GM18858 (cell line): ENCODE results near the gene KLF6.
"Not testable (repeated sequence)": the region's sequence is repeated elsewhere in the genome, so short reads cannot be mapped to it uniquely, and the experiment has no call there.

Source experiments
- ATAC-seq: cut with Tn5 transposase; IDR thresholded peaks from one replicate; pipeline ENCODE4 v1.9.1; 2021; ENCODE audit not compliant: unreplicated experiment

The KLF6 gene

DNA sequence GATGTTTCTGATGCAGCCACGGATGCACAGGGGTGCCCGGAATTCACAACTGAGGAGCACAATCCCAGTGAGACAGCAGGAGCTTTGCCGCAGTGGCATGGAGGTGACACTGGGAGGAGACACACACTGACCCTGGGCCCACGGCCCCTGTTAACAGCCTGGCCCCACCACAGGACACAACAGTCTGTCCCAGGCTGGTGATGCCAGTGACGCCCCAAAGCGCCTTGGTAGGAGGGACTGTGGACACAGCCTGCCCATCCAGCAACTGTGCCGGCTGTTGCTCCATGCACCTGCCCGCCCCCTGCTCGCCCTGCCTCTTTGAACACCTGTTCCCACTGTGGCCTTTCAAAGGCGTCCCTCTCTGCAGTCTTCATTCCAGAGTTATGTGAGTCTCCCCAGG, 49.8 kb downstream of the KLF6 start:
- ATAC-seq: no peak

DNA sequence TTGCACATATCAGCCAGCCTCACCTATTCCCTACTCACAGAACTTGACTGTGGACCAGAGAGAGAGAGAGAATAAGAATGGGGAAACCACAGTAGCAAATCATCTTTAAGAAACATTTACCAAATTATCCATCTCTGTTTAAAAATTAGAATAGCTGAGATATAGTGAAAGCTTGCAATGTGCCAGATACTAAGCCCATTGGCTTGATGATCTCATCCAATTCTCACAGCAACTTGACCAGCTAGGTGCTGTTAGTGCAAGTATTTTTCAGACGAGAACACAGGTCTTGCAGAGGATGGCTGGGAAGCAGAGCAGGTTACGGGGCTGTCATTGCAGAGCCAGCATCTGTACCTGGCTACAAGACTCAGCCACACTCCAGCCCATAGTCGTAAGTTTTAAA, 50.9 kb downstream of the KLF6 start:
- ATAC-seq: no peak

DNA sequence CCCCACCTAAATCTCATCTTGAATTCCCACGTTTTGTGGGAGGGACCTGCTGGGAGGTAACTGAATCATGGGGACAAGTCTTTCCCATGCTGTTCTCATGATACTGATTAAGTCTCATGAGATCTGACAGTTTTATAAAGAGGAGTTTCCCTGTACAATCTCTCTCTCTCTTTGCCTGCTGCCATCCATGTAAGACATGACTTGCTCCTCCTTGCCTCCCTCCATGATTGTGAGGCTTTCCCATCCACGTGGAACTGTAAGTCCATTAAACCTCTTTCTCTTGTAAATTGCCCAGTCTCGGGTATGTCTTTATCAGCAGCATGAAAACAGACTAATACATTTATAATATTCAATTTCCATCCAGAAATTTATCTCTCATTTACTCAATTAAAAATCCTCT, 52.8 kb downstream of the KLF6 start:
- not testable (repeated sequence) for ATAC-seq

DNA sequence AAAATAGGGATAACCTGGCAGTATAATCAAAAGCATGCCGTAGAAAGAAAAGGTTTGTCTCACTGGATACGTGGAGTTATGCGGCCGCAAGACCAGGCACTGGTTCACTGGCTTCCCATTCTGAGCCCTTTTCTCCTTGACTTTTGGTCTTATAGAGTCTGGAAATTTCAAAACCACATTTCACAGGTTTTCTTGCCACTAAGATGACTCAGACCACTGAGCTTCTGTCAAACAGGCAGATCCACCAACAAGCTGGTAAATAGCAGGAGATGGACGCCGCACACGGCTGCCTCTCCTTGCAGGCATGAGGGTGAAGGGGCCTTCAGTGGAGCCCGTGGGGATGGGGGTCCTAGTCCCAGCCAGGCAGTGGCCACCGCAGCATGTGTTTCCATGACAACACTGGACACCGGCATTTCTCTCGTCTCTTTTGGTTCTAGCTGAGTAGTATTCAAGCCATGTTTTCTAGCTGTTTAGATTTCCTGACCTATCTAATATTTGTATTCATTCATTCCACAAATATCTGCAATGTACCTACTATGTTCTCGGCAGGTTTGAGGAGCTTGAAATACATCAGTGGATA, 55.5 kb downstream of the KLF6 start:
- ATAC-seq: no peak

DNA sequence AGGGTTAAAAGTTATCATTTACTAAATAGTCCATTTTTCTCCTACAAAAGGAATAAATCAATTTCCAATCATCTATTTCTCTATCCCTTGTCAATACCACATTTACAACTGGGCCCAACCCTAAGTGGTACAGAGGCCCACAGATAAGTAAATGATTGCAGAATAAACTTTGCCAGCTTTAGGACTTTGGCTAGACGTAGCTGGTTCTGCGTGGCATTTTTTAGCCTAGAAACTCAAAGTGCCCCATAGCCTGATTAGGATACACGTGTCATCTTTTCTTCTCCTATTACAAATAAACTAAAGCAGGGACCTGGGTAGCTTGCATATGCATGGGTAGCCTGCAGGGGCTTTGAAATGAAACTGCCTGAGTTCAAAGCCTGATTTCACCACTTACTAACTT, 56.4 kb downstream of the KLF6 start:
- ATAC-seq: no peak

DNA sequence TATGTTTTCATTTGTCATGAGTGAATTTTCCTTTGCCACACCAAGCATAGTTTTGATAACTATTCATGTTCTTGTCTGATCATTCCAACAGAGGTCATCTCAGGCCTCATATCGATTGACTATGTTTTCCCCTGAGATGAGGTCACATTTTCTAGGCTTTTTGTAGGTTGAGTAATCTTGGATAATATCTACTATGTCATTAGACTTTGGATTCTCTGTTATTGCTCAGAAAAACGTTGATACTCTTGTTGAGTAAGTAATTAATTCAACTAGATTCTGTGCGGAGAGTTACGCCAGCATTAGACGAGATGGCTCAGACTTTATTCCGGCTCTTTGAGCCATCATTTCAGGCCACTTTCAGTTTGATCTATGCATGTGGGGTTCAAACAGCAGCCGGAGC, 57.7 kb downstream of the KLF6 start:
- ATAC-seq: no peak
